Liver (tissue), 9 donors: ENCODE results near the gene TUBGCP6. TPM values are rescaled to one million over a fixed set of nuclear protein-coding genes. Genes with fewer than 3 reads are reported as not detected.
A peak's percentile ranks its signal among the peaks of the same experiment; 100 is the strongest.
"Not testable (repeated sequence)": the region's sequence is repeated elsewhere in the genome, so short reads cannot be mapped to it uniquely, and the experiment has no call there.

Source experiments
- DNase-seq: peaks from one replicate; pipeline ENCODE4 v3.0.0-alpha.2; 2017; ENCODE audit warnings: low spot score
- H3K27ac ChIP-seq, 2 donors: one replicate each; pipeline ENCODE4 v1.7.0; 2013; ENCODE audit warnings: inconsistent platforms in 2 of 2, low read length in 2 of 2, control low read depth in 1 of 2, low read depth in 1 of 2, mild to moderate bottlenecking in 1 of 2
- H3K27me3 ChIP-seq, 4 donors: one replicate each; pipeline versions ENCODE4 v1.6.1 to v1.7.0; 2013; ENCODE audit warnings: low read length in 3 of 4, inconsistent platforms in 1 of 4, mild to moderate bottlenecking in 1 of 4, moderate library complexity in 1 of 4; ENCODE audit not compliant: control insufficient read depth in 4 of 4, insufficient read depth in 4 of 4
- H3K36me3 ChIP-seq, 4 donors: one replicate each; pipeline versions ENCODE4 v1.6.1 to v1.7.0; 2013; ENCODE audit warnings: low read length in 3 of 4, mild to moderate bottlenecking in 3 of 4, low read depth in 1 of 4, moderate library complexity in 1 of 4; ENCODE audit not compliant: control insufficient read depth in 4 of 4, insufficient read depth in 3 of 4
- H3K4me1 ChIP-seq, 4 donors: one replicate each; pipeline versions ENCODE4 v1.6.1 to v1.7.0; 2013; ENCODE audit warnings: low read length in 3 of 4, mild to moderate bottlenecking in 3 of 4, moderate library complexity in 1 of 4; ENCODE audit not compliant: control insufficient read depth in 4 of 4, insufficient read depth in 4 of 4
- H3K4me3 ChIP-seq, 3 donors: one replicate each; pipeline versions ENCODE4 v1.6.1 to v1.7.0; 2013; ENCODE audit warnings: low read length in 3 of 3, control low read depth in 1 of 3, low read depth in 1 of 3, mild to moderate bottlenecking in 1 of 3
- H3K9ac ChIP-seq, 2 donors: one replicate each; pipeline ENCODE4 v1.7.0; 2013; ENCODE audit warnings: low read length in 2 of 2, mild to moderate bottlenecking in 2 of 2, moderate library complexity in 2 of 2, control low read depth in 1 of 2, low read depth in 1 of 2
- H3K9me3 ChIP-seq, 4 donors: one replicate each; pipeline versions ENCODE4 v1.6.1 to v1.7.0; 2013; ENCODE audit warnings: low read length in 3 of 4; ENCODE audit not compliant: control insufficient read depth in 4 of 4
- EGR1 ChIP-seq, 2 donors: IDR thresholded peaks; 2 replicates each; pipeline ENCODE4 v1.6.1; 2016 to 2018; ENCODE audit warnings: antibody characterized with exemption in 2 of 2, low read depth in 2 of 2
- FOXA1 ChIP-seq: IDR thresholded peaks from 2 replicates; pipeline ENCODE4 v1.6.1; 2016; ENCODE audit warnings: antibody characterized with exemption
- FOXA2 ChIP-seq: IDR thresholded peaks from 2 replicates; pipeline ENCODE4 v1.6.1; 2016; ENCODE audit warnings: antibody characterized with exemption
- GABPA ChIP-seq, 2 donors: IDR thresholded peaks in 1 of 2; conservative IDR thresholded peaks in 1 of 2; 2 replicates each; pipeline ENCODE4 v1.6.1; 2016; ENCODE audit warnings: antibody characterized with exemption in 2 of 2, mild to moderate bottlenecking in 1 of 2, moderate library complexity in 1 of 2
- HNF4G ChIP-seq: IDR thresholded peaks from 2 replicates; pipeline ENCODE4 v1.6.1; 2016; ENCODE audit warnings: antibody characterized with exemption
- JUND ChIP-seq, 2 donors: IDR thresholded peaks; 2 replicates each; pipeline ENCODE4 v1.6.1; 2016; ENCODE audit warnings: antibody characterized with exemption in 2 of 2
- NR2F2 ChIP-seq: IDR thresholded peaks from 2 replicates; pipeline ENCODE4 v1.6.1; 2016; ENCODE audit warnings: antibody characterized with exemption
- RAD21 ChIP-seq, 2 donors: IDR thresholded peaks; 2 replicates each; pipeline ENCODE4 v1.6.1; 2016; ENCODE audit warnings: antibody characterized with exemption in 2 of 2, mild to moderate bottlenecking in 2 of 2
- RXRA ChIP-seq, 2 donors: IDR thresholded peaks; 2 replicates each; pipeline ENCODE4 v1.6.1; 2017 to 2018; ENCODE audit warnings: antibody characterized with exemption in 2 of 2, mild to moderate bottlenecking in 1 of 2
- YY1 ChIP-seq: IDR thresholded peaks from 2 replicates; pipeline ENCODE4 v1.6.1; 2016; ENCODE audit warnings: antibody characterized with exemption, mild to moderate bottlenecking
- WGBS: extraction: QIAGEN DNeasy Blood & Tissue Kit; methylation state at CpG from one replicate; pipeline ENCODE4 v1.1.7; 2013; 5-methylcytosine and 5-hydroxymethylcytosine counted together
- polyA plus RNA-seq, 2 donors: library from polyadenylated mRNA; stranded (reverse) in 1 of 2; unstranded in 1 of 2; fragments of 200-250 nt in 1 of 2; fragments of >200 nt in 1 of 2; fragmentation: Nextera tagmentation in 1 of 2; extraction: Ambion mirVana in 1 of 2; gene quantifications; one replicate each; pipeline versions ENCODE4 v1.2.1 to v1.2.3, GENCODE V29; 2013 to 2015
- total RNA-seq, 2 donors: library from RNA; depleted of rRNA; stranded (reverse); fragments of >200 nt; gene quantifications; one replicate each; pipeline ENCODE4 v1.2.3, GENCODE V29; 2014
- TF ChIP-seq, protein P1 (sequence below): fragments of 150-350 bp; IDR thresholded peaks from 2 replicates; pipeline ENCODE4 v1.5.1; 2017; ENCODE audit warnings: improper control_type of control experiment, low read depth, low read length; ENCODE audit not compliant: missing input control
- TF ChIP-seq, protein P2 (sequence below): IDR thresholded peaks from 2 replicates; pipeline ENCODE4 v1.6.1; 2016; ENCODE audit warnings: antibody characterized with exemption, mild to moderate bottlenecking
- TF ChIP-seq, protein P3 (sequence below): IDR thresholded peaks from 2 replicates; pipeline ENCODE4 v1.6.1; 2016; ENCODE audit warnings: antibody characterized with exemption
- donor health status: healthy.
- donor health status: healthy.
- donor health status: healthy.
- donor health status: healthy.
- donor health status: healthy.

TUBGCP6 gene
- total and polyA plus RNA-seq, 4 donors: 9.3 to 31.7 (median 16.4) TPM

GRCh38 chr22:50169774-50170341 lies 75.0 kb downstream of the TUBGCP6 start:
- Histone ChIP-seq H3K4me1 (peaks cover 0 to 19% (median 11%) of the 10 kb centered on the region in 4 donors), H3K9me3 (no peaks in the 10 kb centered on the region), H3K27ac (no peak overlapping the region), H3K27me3 (no peaks in the 10 kb centered on the region), H3K36me3 (no peaks in the 10 kb centered on the region), H3K4me3 (peak overlapping the region in 1 of 3 donors; percentile 88), H3K9ac (no peak overlapping the region)
- WGBS: 1% methylated on average over 70 of the region's 70 CpGs
- DNase-seq: no peak
- no peak for TF ChIP-seq YY1
- TF ChIP-seq RXRA (IDR thresholded peaks at IDR 0.05): no peak
- no peak for TF ChIP-seq GABPA (IDR thresholded peaks at IDR 0.05 in 1 of 2, conservative IDR thresholded peaks at IDR 0.05 in 1 of 2)

DNA sequence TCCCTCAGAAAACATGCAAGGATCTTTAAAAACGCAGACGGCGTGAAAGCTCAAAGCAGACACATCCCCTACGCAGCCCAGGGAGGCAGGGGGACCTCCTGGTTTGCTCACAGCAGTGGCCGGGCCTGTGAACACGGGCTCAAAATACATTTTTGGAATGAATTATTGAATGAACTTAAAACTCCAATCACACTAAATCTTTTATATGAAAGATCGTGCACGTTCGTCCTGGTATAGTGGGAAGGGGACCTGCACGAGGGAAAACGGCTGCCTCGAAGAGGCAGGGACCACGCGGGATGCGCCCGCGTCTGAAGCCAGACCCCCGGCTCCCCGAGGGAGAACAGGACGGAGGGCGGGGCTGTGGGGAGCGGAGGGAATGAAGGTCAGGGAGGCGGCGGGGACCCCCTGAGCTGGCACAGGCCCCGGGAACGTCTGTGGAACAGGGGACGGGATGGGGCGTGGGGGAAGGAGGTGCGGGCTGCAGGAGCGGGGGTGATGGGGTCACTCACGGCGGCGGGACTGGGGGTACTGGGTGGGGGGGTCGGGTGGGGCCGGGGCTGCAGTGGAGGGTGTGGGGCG lies 75.6 kb downstream of the TUBGCP6 start:
- WGBS: 36% methylated on average over 36 of the region's 36 CpGs
- no peak for DNase-seq
- no peak overlapping the region for H3K27ac ChIP-seq
- peak overlapping the region in 1 of 3 donors; percentile 88 for H3K4me3 ChIP-seq
- TF ChIP-seq JUND (IDR thresholded peaks at IDR 0.05) (no peak), FOXA2 (no peak), HNF4G (no peak), RXRA (IDR thresholded peaks at IDR 0.05) (no peak), FOXA1 (no peak), RAD21 (IDR thresholded peaks at IDR 0.05) (no peak), NR2F2 (no peak), EGR1 (IDR thresholded peaks at IDR 0.05; ENCODE audit: low read depth in 2 of 2) (no peak), YY1 (no peak)
- TF ChIP-seq, protein P1, sequence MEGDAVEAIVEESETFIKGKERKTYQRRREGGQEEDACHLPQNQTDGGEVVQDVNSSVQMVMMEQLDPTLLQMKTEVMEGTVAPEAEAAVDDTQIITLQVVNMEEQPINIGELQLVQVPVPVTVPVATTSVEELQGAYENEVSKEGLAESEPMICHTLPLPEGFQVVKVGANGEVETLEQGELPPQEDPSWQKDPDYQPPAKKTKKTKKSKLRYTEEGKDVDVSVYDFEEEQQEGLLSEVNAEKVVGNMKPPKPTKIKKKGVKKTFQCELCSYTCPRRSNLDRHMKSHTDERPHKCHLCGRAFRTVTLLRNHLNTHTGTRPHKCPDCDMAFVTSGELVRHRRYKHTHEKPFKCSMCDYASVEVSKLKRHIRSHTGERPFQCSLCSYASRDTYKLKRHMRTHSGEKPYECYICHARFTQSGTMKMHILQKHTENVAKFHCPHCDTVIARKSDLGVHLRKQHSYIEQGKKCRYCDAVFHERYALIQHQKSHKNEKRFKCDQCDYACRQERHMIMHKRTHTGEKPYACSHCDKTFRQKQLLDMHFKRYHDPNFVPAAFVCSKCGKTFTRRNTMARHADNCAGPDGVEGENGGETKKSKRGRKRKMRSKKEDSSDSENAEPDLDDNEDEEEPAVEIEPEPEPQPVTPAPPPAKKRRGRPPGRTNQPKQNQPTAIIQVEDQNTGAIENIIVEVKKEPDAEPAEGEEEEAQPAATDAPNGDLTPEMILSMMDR: no peak
- TF ChIP-seq, protein P2, sequence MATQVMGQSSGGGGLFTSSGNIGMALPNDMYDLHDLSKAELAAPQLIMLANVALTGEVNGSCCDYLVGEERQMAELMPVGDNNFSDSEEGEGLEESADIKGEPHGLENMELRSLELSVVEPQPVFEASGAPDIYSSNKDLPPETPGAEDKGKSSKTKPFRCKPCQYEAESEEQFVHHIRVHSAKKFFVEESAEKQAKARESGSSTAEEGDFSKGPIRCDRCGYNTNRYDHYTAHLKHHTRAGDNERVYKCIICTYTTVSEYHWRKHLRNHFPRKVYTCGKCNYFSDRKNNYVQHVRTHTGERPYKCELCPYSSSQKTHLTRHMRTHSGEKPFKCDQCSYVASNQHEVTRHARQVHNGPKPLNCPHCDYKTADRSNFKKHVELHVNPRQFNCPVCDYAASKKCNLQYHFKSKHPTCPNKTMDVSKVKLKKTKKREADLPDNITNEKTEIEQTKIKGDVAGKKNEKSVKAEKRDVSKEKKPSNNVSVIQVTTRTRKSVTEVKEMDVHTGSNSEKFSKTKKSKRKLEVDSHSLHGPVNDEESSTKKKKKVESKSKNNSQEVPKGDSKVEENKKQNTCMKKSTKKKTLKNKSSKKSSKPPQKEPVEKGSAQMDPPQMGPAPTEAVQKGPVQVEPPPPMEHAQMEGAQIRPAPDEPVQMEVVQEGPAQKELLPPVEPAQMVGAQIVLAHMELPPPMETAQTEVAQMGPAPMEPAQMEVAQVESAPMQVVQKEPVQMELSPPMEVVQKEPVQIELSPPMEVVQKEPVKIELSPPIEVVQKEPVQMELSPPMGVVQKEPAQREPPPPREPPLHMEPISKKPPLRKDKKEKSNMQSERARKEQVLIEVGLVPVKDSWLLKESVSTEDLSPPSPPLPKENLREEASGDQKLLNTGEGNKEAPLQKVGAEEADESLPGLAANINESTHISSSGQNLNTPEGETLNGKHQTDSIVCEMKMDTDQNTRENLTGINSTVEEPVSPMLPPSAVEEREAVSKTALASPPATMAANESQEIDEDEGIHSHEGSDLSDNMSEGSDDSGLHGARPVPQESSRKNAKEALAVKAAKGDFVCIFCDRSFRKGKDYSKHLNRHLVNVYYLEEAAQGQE: no peak
- TF ChIP-seq, protein P3, sequence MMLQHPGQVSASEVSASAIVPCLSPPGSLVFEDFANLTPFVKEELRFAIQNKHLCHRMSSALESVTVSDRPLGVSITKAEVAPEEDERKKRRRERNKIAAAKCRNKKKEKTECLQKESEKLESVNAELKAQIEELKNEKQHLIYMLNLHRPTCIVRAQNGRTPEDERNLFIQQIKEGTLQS: no peak
- H3K9ac ChIP-seq: no peak overlapping the region
- H3K4me1 ChIP-seq: peaks cover 0 to 19% (median 11%) of the 10 kb centered on the region in 4 donors
- no peaks in the 10 kb centered on the region for H3K27me3 ChIP-seq
- H3K36me3 ChIP-seq: no peaks in the 10 kb centered on the region
- no peaks in the 10 kb centered on the region for H3K9me3 ChIP-seq

DNA sequence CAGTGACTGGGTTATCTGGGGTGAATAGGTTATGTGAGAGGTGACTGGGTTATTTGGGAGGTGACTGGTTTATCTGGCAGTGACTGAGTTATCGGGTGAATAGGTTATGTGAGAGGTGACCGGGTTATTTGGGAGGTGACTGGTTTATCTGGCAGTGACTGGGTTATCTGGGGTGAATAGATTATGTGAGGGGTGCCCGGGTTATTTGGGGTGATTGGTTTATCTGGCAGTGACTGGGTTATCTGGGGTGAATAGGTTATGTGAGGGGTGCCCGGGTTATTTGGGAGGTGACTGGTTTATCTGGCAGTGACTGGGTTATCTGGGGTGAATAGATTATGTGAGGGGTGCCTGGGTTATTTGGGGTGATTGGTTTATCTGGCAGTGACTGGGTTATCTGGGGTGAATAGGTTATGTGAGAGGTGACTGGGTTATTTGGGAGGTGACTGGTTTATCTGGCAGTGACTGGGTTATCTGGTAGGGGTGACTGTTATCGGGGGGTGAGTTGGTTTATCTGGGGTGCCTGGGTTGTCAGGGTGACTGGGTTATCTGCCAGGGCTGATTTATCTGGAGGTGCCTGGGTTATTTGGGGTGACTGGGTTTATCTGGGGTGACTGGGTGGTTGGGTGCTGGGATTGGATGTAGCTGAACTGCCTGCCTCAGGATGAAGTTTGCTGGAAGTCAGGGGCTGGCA lies 76.2 kb downstream of the TUBGCP6 start:
- H3K4me1 ChIP-seq: peaks cover 0 to 19% (median 11%) of the 10 kb centered on the region in 4 donors
- H3K27ac ChIP-seq, DNase-seq, H3K27me3 ChIP-seq, H3K36me3 ChIP-seq, H3K4me3 ChIP-seq, H3K9ac ChIP-seq, H3K9me3 ChIP-seq: not testable (repeated sequence)
- WGBS: 47% methylated on average over 5 of the region's 5 CpGs
